Neuronal stem cell (in vitro differentiated cells): Measurements from ENCODE around the gene ERCC6L2. TPM values are rescaled to one million over a fixed set of nuclear protein-coding genes. Genes with fewer than 3 reads are reported as not detected.

Experiments
- DNase-seq: peaks from one replicate; pipeline ENCODE4 v3.0.0-alpha.2; 2013; ENCODE audit warnings: low spot score
- H2AFZ ChIP-seq: one replicate; pipeline ENCODE4 v1.6.1; 2013; ENCODE audit warnings: mild to moderate bottlenecking, low read length, inconsistent platforms
- H2AK5ac ChIP-seq: 2 replicates; pipeline ENCODE4 v1.6.1; 2013; ENCODE audit warnings: low read depth, mild to moderate bottlenecking, inconsistent platforms, low read length, moderate library complexity, mixed read lengths
- H2BK120ac ChIP-seq: 2 replicates; pipeline ENCODE4 v1.6.1; 2013; ENCODE audit warnings: low read depth, mild to moderate bottlenecking, inconsistent platforms, low read length, moderate library complexity, mixed read lengths
- H2BK12ac ChIP-seq: one replicate; pipeline ENCODE4 v1.6.1; 2013; ENCODE audit warnings: low read length, inconsistent platforms
- H2BK15ac ChIP-seq: 2 replicates; pipeline ENCODE4 v1.6.1; 2013; ENCODE audit warnings: mild to moderate bottlenecking, low read length, inconsistent platforms, mixed read lengths
- H2BK5ac ChIP-seq: one replicate; pipeline ENCODE4 v1.6.1; 2013; ENCODE audit warnings: inconsistent platforms, mild to moderate bottlenecking, low read length, moderate library complexity
- H3K14ac ChIP-seq: one replicate; pipeline ENCODE4 v1.6.1; 2013; ENCODE audit warnings: low read length, inconsistent platforms
- H3K18ac ChIP-seq: 2 replicates; pipeline ENCODE4 v1.6.1; 2013; ENCODE audit warnings: low read length, inconsistent platforms
- H3K23ac ChIP-seq: 2 replicates; pipeline ENCODE4 v1.6.1; 2013; ENCODE audit warnings: low read depth, mild to moderate bottlenecking, mixed read lengths, low read length, inconsistent platforms; ENCODE audit not compliant: poor library complexity
- H3K27ac ChIP-seq: replicated peaks from 3 replicates; pipeline ENCODE4 v1.5.1; 2013; ENCODE audit warnings: low read length, inconsistent platforms
- H3K27me3 ChIP-seq, 3 experiments: 2 replicates each; pipeline ENCODE4 v1.6.1; 2013; ENCODE audit warnings: low read length in 3 of 3, mild to moderate bottlenecking in 2 of 3, inconsistent platforms in 1 of 3, low read depth in 1 of 3, mixed read lengths in 1 of 3, moderate library complexity in 1 of 3; ENCODE audit not compliant: control insufficient read depth in 3 of 3, insufficient read depth in 3 of 3
- H3K36me3 ChIP-seq, 2 donors: replicated peaks in 1 of 2; 2 replicates each; pipeline ENCODE4 v1.6.1; 2013; ENCODE audit warnings: low read length in 2 of 2; ENCODE audit not compliant: control insufficient read depth in 2 of 2, insufficient read depth in 2 of 2
- H3K4ac ChIP-seq: 2 replicates; pipeline ENCODE4 v1.6.1; 2013; ENCODE audit warnings: inconsistent platforms, mild to moderate bottlenecking, low read length, moderate library complexity
- H3K4me1 ChIP-seq, 2 donors: 1 replicate in 1 of 2; 2 replicates in 1 of 2; pipeline ENCODE4 v1.6.1; 2013; ENCODE audit warnings: low read length in 2 of 2, low read depth in 1 of 2; ENCODE audit not compliant: control insufficient read depth in 2 of 2, insufficient read depth in 1 of 2
- H3K4me2 ChIP-seq: one replicate; pipeline ENCODE4 v1.6.1; 2013; ENCODE audit warnings: mild to moderate bottlenecking, low read length, inconsistent platforms; ENCODE audit not compliant: insufficient read depth, poor library complexity, severe bottlenecking
- H3K4me3 ChIP-seq, 2 donors: 2 replicates each; pipeline ENCODE4 v1.5.1; 2013; ENCODE audit warnings: low read length in 2 of 2, mild to moderate bottlenecking in 2 of 2, inconsistent platforms in 1 of 2, moderate library complexity in 1 of 2
- H3K79me1 ChIP-seq: one replicate; pipeline ENCODE4 v1.6.1; 2013; ENCODE audit warnings: low read depth, mild to moderate bottlenecking, inconsistent platforms, low read length, moderate library complexity
- H3K9ac ChIP-seq: one replicate; pipeline ENCODE4 v1.6.1; 2013; ENCODE audit warnings: mild to moderate bottlenecking, low read depth, low read length, inconsistent platforms; ENCODE audit not compliant: poor library complexity
- H3K9me3 ChIP-seq, 2 donors: replicated peaks in 1 of 2; 2 replicates each; pipeline versions ENCODE3 to v1.6.1; 2013; ENCODE audit warnings: low read length in 2 of 2, mild to moderate bottlenecking in 2 of 2, inconsistent platforms in 1 of 2, low read depth in 1 of 2, mixed read lengths in 1 of 2, moderate library complexity in 1 of 2; ENCODE audit not compliant: control insufficient read depth in 2 of 2, insufficient read depth in 1 of 2
- H4K8ac ChIP-seq: one replicate; pipeline ENCODE4 v1.6.1; 2013; ENCODE audit warnings: low read depth, mild to moderate bottlenecking, inconsistent platforms, low read length, moderate library complexity
- H4K91ac ChIP-seq: one replicate; pipeline ENCODE4 v1.6.1; 2013; ENCODE audit warnings: low read length, low read depth, mild to moderate bottlenecking, inconsistent platforms; ENCODE audit not compliant: poor library complexity
- WGBS, 2 donors: extraction: QIAGEN DNeasy Blood & Tissue Kit; methylation state at CpG; one replicate each; pipeline ENCODE4 v1.1.7; 2013; ENCODE audit warnings: missing lambda C conversion rate in 2 of 2, mixed read lengths in 1 of 2; ENCODE audit not compliant: insufficient read length in 2 of 2, insufficient replicate concordance in 1 of 2; ENCODE audit errors: extremely low coverage in 2 of 2; 5-methylcytosine and 5-hydroxymethylcytosine counted together
- polyA plus RNA-seq, 2 experiments: library from polyadenylated mRNA; stranded (reverse); fragments of 200-250 nt; gene quantifications; one replicate each; pipeline ENCODE4 v1.2.3, GENCODE V29; 2013

ERCC6L2 gene
- 19.9 TPM for polyA plus RNA-seq (2013, experiment 1 of 2)
- polyA plus RNA-seq (2013, experiment 2 of 2), result 20.8 TPM

GRCh38 chr9:95875305-95876137 lies at the start of gene ERCC6L2:
Gene ERCC6L2, plus strand, starts transcription at chr9:95875691. Its CDS starts 348 bp downstream, at chr9:95876039.
- H2AFZ ChIP-seq, result peak within 1 kb of the TSS; percentile 96
- peak; percentile 100 for DNase-seq
- H2BK120ac ChIP-seq, result peak within 1 kb of the TSS; percentile 95
- H4K8ac ChIP-seq, result peak within 1 kb of the TSS; percentile 98
- H2BK12ac ChIP-seq, result peak within 1 kb of the TSS; percentile 97
- H3K36me3 ChIP-seq, result peaks cover 0 to 15% of the 10 kb centered on the region in 2 donors
- no CpG with 5 or more reads among the region's 74 CpGs for WGBS, 2 donors
- no peaks in the 10 kb centered on the region for H3K27me3 ChIP-seq
- H3K4me3 ChIP-seq, result peak within 1 kb of the TSS in 1 of 2 donors; percentile 94
- peaks cover 4% of the 10 kb centered on the region in 2 donors for H3K4me1 ChIP-seq
- peak within 1 kb of the TSS; percentile 96 for H2BK15ac ChIP-seq
- peak within 1 kb of the TSS; percentile 98 for H3K9ac ChIP-seq
- H3K4ac ChIP-seq, result peak within 1 kb of the TSS; percentile 77
- H3K4me2 ChIP-seq, result peak within 1 kb of the TSS; percentile 64
- H3K23ac ChIP-seq, result peak within 1 kb of the TSS; percentile 99
- peak within 1 kb of the TSS; percentile 97 for H4K91ac ChIP-seq
- peak within 1 kb of the TSS; percentile 97 for H2BK5ac ChIP-seq
- no peaks in the 10 kb centered on the region for H3K79me1 ChIP-seq
- no peaks in the 10 kb centered on the region for H3K9me3 ChIP-seq
- peak within 1 kb of the TSS; percentile 99 for H3K18ac ChIP-seq
- H3K27ac ChIP-seq, result peak within 1 kb of the TSS; percentile 98
- peak within 1 kb of the TSS; percentile 95 for H3K14ac ChIP-seq
- no peak within 1 kb of the TSS for H2AK5ac ChIP-seq

GRCh38 chr9:95826183-95826838 lies 49.2 kb upstream of the ERCC6L2 start:
- Histone ChIP-seq H3K4me3 (no peak overlapping the region), H3K4me1 (no peaks in the 10 kb centered on the region), H2BK12ac (no peak overlapping the region), H2AK5ac (no peak overlapping the region), H2BK15ac (no peak overlapping the region), H2BK120ac (no peak overlapping the region), H3K23ac (no peak overlapping the region), H3K36me3 (no peaks in the 10 kb centered on the region), H2AFZ (no peak overlapping the region), H2BK5ac (no peak overlapping the region), H3K79me1 (no peaks in the 10 kb centered on the region), H3K9me3 (no peaks in the 10 kb centered on the region), H4K91ac (no peak overlapping the region), H3K27me3 (no peaks in the 10 kb centered on the region), H3K14ac (no peak overlapping the region), H3K9ac (no peak overlapping the region), H3K4me2 (no peak overlapping the region), H4K8ac (no peak overlapping the region), H3K4ac (no peak overlapping the region), H3K18ac (no peak overlapping the region), H3K27ac (no peak overlapping the region)
- DNase-seq, result no peak
- no CpG with 5 or more reads among the region's 8 CpGs for WGBS, 2 donors

- Histone ChIP-seq H4K91ac (no peak overlapping the region), H2AK5ac (no peak overlapping the region), H3K14ac (no peak overlapping the region), H3K36me3 (no peaks in the 10 kb centered on the region), H3K4ac (no peak overlapping the region), H2BK120ac (no peak overlapping the region), H2BK12ac (no peak overlapping the region), H3K18ac (no peak overlapping the region), H3K27ac (no peak overlapping the region), H3K4me3 (no peak overlapping the region), H3K9ac (no peak overlapping the region), H3K4me2 (no peak overlapping the region), H3K23ac (no peak overlapping the region), H3K79me1 (no peaks in the 10 kb centered on the region), H2AFZ (no peak overlapping the region), H3K9me3 (no peaks in the 10 kb centered on the region), H4K8ac (no peak overlapping the region), H2BK5ac (no peak overlapping the region), H2BK15ac (no peak overlapping the region), H3K27me3 (no peaks in the 10 kb centered on the region), H3K4me1 (no peaks in the 10 kb centered on the region)
- WGBS, 2 donors, result no CpG with 5 or more reads among the region's 3 CpGs
- DNase-seq, result no peak
These were observed 44.7 kb upstream of the ERCC6L2 start for GRCh38 chr9:95830768-95831167.

- Histone ChIP-seq H3K27me3 (no peaks in the 10 kb centered on the region), H4K91ac (no peak overlapping the region), H2AK5ac (no peak overlapping the region), H3K23ac (no peak overlapping the region), H3K79me1 (no peaks in the 10 kb centered on the region), H2AFZ (no peak overlapping the region), H3K18ac (no peak overlapping the region), H2BK12ac (no peak overlapping the region), H2BK5ac (no peak overlapping the region), H3K9me3 (no peaks in the 10 kb centered on the region), H3K14ac (no peak overlapping the region), H3K27ac (no peak overlapping the region), H3K4me1 (no peaks in the 10 kb centered on the region), H3K36me3 (no peaks in the 10 kb centered on the region), H3K4me2 (no peak overlapping the region), H3K9ac (no peak overlapping the region), H4K8ac (no peak overlapping the region), H2BK15ac (no peak overlapping the region), H2BK120ac (no peak overlapping the region), H3K4ac (no peak overlapping the region), H3K4me3 (no peak overlapping the region)
- DNase-seq, result no peak
These were observed 43.7 kb upstream of the ERCC6L2 start for GRCh38 chr9:95831810-95832209.
